ENCODE results near the gene ETV4.

DNA sequence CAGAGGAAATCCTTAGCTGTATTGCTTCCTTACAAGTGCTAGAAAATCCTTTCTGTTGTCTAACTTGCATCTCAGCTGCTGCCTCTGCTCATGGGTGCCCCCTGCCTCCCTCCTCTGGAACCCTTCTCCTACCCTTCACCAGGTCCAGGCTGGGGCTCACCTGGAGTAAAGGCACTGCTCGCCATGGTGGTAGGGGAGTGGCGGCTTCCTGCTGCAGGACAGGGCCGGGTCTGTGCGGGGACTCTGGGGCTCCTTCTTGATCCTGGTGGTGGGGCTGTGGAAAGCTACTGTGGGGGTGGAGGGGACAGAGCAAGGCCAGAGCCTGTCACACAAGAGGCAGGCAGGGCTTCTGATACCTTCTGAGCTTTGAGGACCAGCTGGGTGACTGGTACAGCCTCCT lies 12.4 kb downstream of the ETV4 start:
- TF ChIP-seq, protein P1, sequence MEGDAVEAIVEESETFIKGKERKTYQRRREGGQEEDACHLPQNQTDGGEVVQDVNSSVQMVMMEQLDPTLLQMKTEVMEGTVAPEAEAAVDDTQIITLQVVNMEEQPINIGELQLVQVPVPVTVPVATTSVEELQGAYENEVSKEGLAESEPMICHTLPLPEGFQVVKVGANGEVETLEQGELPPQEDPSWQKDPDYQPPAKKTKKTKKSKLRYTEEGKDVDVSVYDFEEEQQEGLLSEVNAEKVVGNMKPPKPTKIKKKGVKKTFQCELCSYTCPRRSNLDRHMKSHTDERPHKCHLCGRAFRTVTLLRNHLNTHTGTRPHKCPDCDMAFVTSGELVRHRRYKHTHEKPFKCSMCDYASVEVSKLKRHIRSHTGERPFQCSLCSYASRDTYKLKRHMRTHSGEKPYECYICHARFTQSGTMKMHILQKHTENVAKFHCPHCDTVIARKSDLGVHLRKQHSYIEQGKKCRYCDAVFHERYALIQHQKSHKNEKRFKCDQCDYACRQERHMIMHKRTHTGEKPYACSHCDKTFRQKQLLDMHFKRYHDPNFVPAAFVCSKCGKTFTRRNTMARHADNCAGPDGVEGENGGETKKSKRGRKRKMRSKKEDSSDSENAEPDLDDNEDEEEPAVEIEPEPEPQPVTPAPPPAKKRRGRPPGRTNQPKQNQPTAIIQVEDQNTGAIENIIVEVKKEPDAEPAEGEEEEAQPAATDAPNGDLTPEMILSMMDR (IDR thresholded peaks at IDR 0.05 in 4 of 5, conservative IDR thresholded peaks at IDR 0.05 in 1 of 5): no peak
- no peak for TF ChIP-seq POLR2A (IDR thresholded peaks at IDR 0.05)
